GM18502 (cell line): ENCODE results near the gene SRPK3.
"Not testable (repeated sequence)": the region's sequence is repeated elsewhere in the genome, so short reads cannot be mapped to it uniquely, and the experiment has no call there.

Experiments used
- ATAC-seq: cut with Tn5 transposase; IDR thresholded peaks from one replicate; pipeline ENCODE4 v1.9.1; 2021; ENCODE audit warnings: mild to moderate bottlenecking; ENCODE audit not compliant: unreplicated experiment, poor library complexity

Gene SRPK3

DNA sequence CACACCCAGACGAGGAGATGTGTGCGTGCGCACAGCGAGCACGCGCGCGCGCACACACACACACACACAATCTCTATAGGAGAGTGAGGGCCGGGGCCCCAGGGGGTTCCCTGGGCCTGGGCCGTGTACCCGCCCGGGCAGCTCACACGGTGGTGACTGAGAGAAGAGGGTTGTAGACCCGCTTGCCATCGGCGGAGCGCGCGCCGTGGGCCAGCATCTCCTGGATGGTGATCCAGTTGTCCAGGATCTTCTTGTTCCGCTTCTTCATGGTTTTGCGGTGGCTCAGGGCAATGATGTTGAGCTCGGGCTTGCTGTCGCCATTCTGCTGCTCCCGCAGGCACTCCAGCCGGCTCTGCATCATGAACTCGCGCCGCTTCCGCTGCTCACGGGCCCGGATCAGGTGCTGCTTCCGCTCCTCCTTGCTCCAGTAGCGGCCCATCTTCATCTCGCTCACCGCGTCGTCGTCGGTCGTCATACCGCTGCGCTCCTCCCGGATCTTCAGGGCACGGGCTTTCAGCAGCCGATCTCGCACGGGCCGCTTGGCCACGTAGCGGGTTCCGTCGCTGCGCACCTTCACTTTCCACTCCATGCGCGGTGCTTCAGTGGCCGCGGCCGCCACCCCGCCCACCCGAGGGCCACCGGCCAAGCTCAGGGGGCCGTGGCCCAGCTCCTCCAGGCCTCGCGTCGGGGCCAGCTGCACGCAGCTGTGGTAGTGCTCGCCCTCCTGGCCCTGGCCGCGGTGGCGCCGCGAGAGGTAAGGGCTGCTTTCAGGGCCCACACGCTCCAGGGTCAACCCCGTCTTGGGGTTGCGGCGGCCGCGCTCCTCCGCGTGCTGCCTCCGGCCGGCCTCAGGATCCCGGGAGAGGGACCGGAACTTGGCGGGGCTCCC, 22.6 kb downstream of the SRPK3 start:
- no peak for ATAC-seq

DNA sequence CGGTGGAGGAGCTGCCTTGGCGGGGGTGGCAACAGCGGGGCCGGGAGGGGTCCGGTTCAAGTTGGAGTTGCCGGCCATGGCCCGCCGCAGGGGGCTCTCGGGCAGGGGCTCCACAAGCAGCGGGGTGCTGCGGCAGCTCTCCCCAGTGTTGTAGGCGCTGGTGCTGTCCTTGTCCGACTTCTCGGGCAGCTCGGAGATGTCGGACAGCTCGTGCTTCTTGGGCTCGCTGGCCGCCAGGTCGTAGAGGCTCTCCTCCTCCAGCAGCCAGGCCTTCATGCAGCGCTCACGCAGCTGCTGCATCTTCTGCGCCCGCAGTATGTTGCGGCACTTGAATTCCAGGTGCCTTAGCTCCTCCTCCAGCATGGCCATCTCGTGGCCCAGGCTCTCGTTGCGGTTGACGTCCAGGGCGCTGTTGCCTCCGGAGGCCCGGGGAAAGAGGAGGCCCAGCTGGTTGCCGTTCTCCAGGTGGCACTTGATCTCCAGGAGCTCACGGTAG, 23.3 kb downstream of the SRPK3 start:
- ATAC-seq: no peak

DNA sequence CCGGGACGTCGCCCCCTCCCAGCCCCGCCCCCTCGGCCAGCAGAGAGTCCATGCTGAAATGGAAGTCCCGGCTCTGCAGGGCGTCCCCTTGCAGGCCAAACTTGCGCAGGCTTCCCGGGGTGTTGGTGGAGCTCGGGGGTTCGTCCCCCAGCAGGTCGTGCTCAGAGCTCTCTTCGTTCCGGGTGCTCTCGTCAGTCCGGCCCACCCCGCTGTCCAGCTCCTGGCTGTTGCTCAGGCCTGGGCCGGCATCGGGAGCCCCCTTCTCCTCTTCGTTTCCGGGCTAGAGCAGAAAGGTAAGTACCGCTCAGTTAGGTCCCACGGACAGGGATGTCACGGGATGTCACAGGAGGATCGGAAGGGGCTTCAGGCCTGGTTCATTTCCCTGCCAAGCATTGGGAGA, 23.8 kb downstream of the SRPK3 start:
- ATAC-seq: no peak

DNA sequence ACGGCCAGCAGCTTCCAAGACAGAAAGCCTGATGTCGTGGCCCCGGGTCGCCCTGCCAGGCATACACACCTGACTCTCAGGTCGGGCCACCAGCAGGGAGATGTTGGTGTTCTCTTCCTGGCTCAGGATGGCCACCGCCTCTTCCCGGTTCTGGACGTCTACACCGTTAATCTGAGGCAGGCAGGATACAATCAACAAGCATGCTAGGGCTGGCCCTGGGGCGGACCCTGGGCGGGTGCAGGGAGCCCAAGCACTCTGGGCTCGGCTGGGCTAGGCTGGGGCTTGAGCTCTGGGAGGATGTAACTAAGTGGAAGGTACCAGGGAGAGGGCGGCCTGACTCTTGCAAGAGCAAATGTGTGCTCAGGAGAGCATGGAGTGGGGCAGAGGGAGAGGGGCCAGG, 24.6 kb downstream of the SRPK3 start:
- ATAC-seq: no peak

DNA sequence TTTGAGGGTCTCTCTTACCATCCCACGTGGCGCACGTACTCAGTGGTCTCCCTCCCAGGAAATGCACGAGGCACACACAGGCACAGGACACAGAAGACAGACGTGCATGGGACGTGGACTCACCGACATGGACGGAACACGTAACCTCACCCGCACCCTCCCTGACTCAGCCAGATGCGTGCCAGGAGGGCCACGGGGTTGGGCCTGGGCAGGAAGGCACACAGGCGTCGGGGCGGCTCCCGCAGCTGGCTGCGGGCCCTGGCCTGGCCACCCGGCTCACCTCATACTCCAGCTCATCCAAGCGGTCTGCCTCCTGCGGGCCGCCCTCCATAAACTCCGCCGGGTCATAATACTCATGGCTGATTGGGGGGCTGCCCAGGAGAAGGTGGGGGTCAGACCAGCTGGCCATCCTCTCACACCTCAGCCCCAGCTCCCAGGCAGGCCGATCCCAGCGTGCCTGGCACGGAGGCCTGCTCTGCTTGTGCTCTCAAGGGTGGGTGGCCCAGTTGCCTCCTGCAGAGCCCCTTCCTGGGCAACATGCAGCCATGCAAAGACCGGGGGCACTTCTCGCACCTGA, 26.2 kb downstream of the SRPK3 start:
- no peak for ATAC-seq

DNA sequence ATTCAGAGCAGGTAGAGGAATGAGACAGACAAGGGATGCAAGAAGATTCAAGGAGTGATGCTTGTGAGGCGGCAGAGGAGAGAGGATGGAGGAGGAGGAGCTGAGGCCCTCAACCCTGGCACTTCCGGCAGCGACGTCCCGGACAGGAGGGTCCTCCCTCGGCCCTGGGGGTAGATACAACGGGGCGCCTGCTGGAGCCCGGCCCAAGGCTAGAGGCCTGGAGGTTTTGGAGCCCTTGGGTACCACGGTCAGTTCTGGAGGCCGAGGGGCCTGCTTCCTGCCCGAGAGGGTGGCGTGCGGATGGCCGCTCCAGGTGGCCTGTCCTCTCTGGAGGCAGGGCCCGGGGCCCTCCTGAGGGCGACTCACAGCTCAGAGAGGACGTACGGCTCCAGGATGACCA, 27.1 kb downstream of the SRPK3 start:
- no peak for ATAC-seq

DNA sequence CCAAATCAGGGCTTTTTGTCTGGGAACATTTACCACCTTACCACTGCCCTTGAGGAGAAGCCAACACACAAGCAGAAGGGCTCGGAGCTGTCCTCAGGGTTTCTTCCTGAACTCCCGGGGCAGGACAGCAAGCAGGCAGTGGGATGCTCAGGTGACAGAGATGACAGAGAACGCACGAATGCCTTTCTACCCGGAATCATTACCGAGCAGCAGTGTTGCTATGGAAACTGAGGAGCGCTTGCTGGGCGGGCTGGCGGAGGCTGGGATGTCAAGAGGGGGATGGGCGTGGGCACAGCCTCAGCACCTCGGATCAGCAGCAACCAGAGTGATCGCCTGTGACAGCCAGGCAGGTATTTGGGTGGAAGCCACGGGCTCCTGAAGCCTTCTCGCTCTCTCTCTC, 31.4 kb downstream of the SRPK3 start:
- no peak for ATAC-seq

DNA sequence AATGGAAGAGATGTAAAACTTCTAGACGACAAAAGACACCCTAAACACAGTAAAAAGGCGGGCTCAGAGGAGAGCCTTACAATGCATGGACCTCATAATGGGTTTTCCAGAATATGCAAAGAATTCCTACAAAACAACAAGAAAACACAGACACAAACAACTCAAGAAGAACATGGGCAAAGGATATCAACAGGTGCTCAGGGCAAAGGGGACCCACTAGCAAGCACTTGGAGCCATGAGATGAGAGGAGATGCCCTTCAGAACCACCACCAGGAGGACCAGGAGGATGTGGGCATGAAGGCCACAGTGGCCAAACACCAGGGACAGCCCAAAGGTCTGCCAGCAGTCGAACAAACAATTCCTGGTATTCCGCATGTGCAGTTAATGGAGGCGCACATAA, 32.3 kb downstream of the SRPK3 start:
- ATAC-seq: no peak

DNA sequence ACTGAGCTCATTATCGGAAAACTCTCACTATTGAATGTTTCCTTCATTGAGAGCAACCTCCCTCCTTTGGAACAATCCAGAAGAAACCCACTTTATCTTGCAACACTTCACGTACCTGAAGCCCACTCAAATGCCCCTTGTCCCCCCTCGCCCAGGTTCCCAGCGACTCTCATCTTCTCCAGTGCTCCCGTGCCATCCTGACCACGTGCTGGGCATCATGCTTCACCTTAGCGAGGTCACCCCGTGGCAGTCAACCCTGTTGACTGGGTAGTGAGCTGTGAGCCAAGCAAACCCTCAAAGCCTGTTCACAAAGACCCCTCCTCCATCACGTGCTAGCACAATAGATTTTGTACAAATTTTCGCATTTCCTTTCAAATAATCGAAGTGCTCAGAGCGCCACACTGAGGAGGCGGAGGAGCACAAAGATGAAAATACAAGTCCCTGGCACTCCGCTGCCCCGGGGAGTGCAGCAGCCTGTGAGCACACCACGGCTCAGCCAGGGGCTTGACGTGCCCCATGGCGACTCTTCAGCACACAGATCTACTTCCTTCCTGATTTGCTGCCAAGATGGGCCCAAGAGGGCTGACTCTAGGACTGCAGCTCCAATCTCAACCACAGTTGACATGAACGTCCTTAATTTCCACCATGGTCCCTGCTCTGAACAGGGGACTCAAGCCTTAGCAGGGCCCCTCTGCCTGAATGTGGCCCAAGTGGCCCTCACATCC, 33.9 kb downstream of the SRPK3 start:
- ATAC-seq: no peak

DNA sequence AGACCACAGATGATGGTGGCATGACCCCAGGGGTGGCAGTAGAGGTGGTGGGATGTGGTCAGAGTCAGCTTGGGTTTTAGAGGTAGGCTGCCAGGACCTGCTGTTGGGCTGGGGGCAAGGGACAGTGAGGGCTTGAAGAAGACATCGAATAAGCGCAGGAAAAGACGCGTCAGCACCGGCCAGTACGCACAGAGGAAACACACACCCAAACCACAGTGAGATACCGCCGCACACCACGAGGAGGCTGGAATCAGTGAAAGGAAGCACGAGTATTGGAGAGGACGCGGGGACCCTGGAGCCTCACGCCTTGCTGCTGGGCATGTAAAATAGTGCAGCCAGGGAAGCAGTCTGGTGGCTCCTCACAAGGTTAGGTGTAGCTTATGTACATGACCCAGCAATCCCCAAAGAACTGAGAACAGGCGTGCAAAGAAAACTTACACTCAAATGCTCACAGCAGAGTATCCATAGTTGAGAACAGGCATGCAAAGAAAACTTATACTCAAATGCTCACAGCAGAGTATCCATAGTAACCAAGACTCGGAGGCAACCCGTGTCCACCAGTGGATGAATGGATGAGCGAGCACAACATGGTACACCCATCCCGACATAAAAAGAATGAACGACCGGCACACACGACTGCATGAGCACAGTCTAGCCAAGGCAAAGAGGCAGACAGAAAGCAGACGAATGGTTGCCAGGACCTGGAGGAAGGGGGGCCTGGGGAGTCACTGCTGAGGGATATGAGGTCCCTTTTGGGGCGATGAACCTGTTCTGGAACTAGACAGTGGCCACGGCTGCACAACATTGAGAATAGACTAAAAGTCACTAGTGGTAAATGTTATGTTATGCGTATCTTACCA, 36.2 kb downstream of the SRPK3 start:
- ATAC-seq: no peak

DNA sequence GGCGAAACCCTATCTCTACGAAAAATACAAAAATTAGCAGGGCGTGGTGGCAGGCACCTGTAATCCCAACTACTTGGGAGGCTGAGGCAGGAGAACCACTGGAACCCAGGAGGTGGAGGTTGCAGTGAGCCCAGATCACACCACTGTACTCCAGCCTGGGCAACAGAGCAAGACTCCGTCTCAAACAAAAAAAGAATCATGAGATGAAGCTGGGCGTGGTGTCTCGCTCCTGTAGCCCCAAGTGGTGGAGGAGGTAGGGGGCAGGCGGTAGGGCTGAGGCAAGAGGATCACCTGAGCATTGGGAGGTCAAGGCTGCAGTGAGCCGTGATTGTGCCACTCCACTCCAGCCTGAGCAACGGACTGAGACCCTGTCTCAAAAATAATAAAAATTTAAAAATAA, 37.2 kb downstream of the SRPK3 start:
- ATAC-seq: not testable (repeated sequence)

DNA sequence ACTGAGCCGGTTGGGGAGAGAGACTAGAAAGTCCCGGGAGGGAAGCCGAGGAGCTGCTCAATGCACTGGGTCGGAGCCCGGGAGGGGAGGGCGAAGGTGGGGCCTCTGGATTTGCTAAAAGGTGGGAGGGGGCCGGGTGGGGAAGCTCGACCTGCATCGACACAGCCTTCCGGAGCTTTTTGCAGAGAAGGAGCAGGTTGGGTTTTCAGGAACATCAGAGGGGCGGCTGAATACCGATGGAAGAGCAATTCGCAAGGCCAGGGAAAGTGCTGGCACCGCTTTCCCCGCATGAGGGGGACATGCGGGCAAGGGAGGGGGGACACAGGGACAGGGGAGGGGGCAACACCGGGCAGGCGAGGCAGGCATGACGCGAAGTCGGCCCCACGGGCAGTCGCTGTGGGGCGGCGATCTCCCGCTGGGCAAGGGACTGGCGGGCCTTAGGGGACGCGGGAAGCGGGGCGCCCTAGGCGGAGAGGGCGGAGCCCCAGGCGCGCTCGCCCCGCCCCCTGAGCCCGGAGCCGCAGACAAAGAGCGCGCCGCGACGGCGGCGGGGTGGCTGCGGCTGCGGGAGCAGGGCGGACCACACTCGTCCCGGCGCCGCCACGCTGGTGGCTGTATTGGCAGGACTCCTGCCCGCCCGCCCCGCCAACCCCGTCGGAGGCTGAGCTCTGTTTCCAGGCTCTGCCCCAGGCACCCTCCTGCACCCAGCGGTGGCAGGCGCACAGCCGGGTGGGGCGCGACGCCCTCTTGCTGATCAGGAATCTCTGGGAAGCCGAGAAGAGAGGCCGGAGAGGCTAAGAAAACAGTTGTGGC, 37.9 kb downstream of the SRPK3 start:
- no peak for ATAC-seq

DNA sequence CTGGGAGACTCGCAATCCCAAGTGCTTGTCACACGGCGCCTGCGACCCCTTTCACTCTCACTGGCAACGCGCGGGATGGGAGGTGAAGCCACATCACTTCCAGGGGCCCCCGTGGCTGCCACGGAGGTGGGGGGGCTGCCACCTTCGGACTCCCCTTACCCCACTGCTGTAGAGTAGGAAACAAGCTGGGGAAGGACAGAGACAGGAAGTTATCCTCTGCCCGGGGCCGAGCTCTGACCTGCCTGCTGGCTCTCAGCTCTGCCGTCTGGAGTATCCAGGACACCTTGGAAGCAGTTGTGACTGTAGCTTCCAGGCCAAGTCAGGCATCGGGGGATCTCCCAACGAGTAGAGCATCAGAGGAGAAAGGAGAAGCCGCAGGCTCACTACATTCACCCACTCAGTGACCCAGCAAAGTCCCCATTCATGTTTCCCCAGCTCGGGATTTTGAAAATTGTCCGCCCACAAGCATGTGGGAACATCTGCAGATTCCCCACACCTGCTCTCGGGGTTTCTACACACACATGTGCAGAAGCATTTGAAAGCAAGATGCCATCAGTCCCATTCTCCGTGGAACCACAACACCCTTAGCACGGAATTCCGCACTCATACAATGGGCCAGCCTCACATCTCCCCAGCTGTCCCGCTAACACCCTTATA, 38.7 kb downstream of the SRPK3 start:
- no peak for ATAC-seq

DNA sequence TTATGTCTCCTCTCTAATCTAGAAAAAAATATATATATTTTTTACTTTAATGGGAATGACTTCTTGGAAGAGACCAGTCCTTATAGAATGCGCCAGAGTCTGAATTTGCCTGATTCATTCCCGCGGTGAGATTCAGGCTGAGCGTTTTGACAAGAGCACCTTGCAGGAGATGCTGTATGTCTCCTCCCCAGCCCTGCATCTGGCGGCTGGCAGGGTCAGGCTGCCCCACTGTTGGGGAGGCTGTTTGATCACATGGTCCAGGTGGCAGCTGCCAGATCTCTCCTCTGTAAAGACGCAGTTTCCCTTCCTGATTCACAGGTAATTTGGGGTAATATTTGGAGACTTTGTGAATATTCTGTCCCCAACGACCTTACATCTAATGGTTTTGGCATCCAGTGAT, 39.8 kb downstream of the SRPK3 start:
- no peak for ATAC-seq

DNA sequence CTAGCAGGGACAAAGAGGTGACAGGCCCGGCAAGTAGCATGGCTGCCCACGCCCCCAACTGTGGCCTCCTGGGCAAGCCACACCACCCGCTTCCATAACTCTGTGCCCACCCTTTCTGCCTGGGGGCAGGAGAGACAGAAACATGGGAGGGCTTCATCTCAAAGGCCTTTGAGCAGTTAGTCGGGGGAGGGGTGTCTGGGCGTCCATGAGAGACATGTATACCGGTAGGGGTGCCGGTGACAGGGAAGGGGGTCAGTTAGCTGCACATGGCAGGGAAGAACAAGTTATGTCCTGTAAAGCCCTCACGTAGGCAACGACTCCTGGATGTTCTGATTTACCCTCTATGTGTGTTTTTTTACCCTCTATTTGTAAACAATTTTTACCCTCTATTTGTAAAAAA, 40.2 kb downstream of the SRPK3 start:
- ATAC-seq: no peak

DNA sequence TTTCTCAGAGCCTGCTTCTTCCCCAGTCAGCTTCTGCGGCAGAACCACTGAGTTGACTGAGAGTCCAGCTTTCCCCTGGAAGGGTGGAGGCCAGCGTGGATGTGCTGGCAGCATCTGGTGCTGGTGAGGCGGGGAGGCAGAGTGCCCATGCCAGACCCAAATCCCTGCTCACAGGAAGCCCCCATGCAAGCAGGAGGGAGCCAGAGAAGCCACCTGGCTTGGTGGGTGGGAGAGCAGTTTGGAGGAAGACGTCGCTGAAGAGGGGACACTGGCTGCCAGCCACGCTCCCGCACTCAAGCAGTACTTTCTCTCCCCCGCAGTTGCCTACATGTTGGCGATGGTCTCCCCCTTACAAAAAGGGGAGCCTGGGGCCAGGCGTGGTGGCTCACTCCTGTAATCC, 43.5 kb downstream of the SRPK3 start:
- ATAC-seq: no peak

DNA sequence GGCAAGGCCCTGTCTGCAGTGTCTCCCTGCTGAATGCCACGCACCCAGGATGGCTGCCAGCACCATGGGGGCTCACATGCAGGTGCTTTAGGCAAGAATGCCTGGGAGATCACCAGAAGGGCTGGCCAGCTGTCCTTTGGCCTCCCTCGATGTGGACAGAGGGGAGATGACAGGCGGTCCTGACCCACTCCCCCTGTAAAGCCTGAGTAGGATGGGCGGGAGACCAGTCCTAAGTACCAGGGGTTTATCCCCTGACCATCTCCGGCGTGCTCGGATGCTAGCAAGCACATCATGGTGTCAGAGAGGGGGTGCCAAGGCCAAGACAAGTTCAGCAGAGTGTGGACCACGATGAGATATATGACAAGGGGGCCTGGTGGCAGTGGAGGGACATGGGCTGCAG, 44.2 kb downstream of the SRPK3 start:
- ATAC-seq: no peak

DNA sequence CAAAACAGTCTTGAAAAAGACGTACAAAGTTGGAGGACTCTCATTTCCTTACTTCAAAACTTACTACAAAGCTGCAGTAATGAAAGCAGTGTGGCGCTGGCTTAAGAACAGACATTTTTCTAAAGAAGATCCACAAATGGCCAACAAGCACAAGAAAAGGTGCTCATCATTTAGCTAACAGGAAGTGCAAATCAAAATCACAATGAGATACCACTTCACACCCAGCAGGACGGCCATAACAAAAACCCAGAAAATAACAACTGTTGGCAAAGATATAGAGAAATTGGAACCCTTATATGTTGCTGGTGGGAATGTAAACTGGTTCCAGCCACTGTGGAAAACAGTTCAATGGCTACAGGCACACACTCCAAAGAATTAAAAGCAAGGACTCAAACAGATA, 46.2 kb downstream of the SRPK3 start:
- ATAC-seq: no peak

DNA sequence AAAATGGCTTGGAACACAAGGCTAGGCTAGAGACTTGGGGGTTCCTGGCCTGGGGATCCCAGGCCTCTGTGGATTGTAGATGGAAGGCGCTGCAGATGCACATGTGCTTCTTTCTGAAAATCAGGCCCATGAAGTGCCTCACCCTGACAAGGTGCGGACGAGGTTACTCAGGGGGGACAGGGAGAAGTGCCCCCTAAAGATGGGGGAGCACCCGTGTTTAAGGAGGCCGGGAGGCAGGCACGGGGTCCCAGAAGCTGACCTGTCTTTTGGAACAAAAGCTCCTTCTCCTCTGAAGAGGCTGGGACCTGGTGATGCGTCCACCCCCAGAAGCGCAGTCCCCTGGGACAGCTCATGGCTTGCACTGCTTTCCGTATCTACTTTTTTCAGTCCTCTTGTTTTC, 47.1 kb downstream of the SRPK3 start:
- ATAC-seq: no peak
